T47D (cell line): ENCODE results near the gene NDC1.
A peak's percentile ranks its signal among the peaks of the same experiment; 100 is the strongest.
"Not testable (repeated sequence)": the region's sequence is repeated elsewhere in the genome, so short reads cannot be mapped to it uniquely, and the experiment has no call there.

Source experiments
- DNase-seq, 2 experiments: peaks; one replicate each; pipeline versions ENCODE4 v3.0.0 to v3.0.0-alpha.2; 2011 to 2012; ENCODE audit warnings: low read depth in 1 of 2, low spot score in 1 of 2
- JUND ChIP-seq: IDR thresholded peaks from 2 replicates; pipeline ENCODE4 v1.6.1; 2012; ENCODE audit warnings: low read depth
- in situ Hi-C: cut with HindIII; loops from 2 replicates; pipeline ENCODE4 v1.10.0; 2016; ENCODE audit warnings: low sequenced_read_pairs, low pct_unique_long_range_greater_than_20kb

Gene NDC1, protein sequence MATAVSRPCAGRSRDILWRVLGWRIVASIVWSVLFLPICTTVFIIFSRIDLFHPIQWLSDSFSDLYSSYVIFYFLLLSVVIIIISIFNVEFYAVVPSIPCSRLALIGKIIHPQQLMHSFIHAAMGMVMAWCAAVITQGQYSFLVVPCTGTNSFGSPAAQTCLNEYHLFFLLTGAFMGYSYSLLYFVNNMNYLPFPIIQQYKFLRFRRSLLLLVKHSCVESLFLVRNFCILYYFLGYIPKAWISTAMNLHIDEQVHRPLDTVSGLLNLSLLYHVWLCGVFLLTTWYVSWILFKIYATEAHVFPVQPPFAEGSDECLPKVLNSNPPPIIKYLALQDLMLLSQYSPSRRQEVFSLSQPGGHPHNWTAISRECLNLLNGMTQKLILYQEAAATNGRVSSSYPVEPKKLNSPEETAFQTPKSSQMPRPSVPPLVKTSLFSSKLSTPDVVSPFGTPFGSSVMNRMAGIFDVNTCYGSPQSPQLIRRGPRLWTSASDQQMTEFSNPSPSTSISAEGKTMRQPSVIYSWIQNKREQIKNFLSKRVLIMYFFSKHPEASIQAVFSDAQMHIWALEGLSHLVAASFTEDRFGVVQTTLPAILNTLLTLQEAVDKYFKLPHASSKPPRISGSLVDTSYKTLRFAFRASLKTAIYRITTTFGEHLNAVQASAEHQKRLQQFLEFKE

GRCh38 chr1:53837924-53838653 lies at the start of gene NDC1:
TSS of gene NDC1 (minus strand) at chr1:53838296. CDS start at chr1:53838261, 35 bp downstream.
- in situ Hi-C loops: no loop called here
- TF ChIP-seq JUND: no peak
- peak; percentile 60 to 96 for DNase-seq

DNA sequence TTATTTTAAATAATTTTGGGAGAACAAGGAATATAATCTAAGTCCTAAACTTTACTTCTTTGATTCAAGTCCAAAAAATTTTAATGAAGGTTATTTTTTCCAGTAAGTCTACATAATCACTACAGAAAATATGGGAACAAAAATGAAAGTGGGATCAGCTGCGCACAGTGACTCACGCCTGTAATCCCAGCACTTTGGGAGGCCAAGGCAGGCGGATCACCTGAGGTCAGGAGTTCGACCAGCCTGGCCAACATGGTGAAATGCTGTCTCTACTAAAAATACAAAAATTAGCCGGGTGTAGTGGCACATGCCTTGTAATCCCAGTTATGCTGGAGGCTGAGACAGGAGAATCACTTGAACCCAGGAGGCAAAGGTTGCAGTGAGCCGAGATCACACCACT lies 45.5 kb upstream of the NDC1 start:
- in situ Hi-C loops, DNase-seq: not testable (repeated sequence)

- in situ Hi-C loops, DNase-seq: not testable (repeated sequence)
Measured at GRCh38 chr1:53881853-53882252, 43.8 kb upstream of the NDC1 start.

DNA sequence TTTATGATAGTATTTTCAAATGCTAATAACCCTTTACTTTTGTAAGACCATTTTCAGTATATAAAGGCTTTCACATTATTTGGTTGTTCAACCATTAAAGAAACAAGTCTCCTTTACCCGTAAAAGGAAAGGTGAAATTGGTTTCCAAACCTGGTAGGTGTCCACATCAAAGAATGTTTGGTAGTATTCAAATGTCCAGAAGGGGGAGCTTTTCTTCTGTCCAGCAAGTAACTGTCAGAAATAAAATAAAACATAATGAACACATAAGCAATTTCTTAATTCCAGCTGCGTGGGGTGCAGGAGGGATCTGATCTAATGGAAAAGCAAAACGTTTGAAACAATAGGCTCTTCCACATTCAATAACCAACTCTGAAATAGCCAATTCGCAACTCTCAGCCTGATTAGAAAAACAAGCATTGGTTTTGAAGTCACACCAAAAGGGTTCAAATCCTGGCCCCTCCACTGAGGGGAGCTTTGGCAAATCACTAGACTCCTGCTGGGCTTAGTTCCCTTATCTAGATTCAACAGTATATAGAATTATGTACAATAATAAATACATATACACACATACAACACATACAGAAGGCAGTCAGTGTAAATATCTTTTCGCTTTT lies 40.5 kb upstream of the NDC1 start:
- peak; percentile 20 to 65 for DNase-seq
- TF ChIP-seq JUND: no peak
- in situ Hi-C loops: no loop called here

GRCh38 chr1:53875150-53875549 lies 37.1 kb upstream of the NDC1 start:
- in situ Hi-C loops: not testable (repeated sequence)

DNA sequence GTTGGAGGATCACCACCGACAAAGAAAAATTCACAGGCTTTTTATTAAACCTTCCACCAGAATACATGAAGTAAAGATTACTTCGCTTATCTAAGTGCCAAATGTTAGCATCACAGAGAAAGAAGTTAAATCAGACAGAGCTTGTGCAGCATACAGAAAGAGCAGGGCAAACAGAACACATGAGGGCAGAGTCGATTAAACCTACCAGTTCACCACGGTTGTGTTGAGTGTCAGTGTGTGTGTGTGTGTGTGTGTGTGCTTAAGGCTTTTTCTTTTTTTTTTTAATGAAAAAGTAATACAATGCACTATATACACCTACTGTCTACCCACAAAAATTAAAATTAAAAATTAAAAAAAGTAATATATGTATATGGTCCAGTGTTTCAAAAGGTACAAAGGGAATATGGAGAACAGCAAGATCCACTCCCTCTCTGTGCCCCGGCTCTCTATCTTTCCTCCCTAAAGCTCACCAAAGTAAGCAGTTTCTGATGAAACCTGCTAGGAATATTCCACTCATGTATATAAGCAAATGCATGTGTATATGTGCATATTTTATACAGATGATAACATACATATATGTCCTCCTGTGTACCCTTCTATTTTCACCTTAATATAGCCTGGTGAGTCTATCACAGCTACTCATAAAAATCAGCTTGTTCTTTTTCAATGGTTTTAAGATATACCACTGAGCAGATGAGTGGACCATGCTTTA lies 33.8 kb upstream of the NDC1 start:
- TF ChIP-seq JUND: no peak
- in situ Hi-C loops: no loop called here
- no peak for DNase-seq

More at GRCh38 chr1:53875150-53875549, 37.1 kb upstream of the NDC1 start:
- not testable (repeated sequence) for DNase-seq

- no peak for DNase-seq
- no peak for TF ChIP-seq JUND
- in situ Hi-C loops: no loop called here
Measured at GRCh38 chr1:53871221-53871620, 33.1 kb upstream of the NDC1 start.

DNA sequence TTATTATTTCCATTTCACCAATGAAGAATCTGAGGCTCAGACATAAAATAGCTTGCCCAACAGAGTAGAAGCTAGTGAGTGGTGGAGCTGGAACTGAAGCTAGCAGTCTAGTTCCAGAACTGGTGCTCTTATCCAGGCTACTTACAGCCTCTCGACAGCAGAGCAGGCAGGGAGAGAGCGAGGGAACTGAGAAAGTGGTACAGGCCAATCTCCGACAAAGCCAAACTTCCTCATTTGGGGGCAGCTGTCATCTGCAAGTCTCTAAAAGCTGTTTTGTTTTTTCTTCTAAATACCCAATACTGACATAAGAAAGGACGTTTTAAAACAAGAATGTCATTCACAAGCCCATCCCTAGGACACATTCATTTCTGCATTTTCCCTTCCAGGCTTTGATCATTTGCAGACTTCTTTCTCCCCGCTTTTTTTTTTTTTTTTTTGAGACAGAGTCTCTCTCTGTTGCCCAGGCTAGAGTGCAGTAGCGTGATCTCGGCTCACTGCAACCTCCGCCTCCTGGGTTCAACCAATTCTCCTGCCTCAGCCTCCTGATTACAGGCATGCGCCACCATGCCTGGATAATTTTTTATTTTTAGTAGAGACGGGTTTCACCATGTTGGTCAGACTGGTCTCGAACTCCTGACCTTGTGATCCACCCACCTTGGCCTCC lies 31.5 kb upstream of the NDC1 start:
- no peak for TF ChIP-seq JUND
- no peak for DNase-seq
- in situ Hi-C loops: no loop called here

DNA sequence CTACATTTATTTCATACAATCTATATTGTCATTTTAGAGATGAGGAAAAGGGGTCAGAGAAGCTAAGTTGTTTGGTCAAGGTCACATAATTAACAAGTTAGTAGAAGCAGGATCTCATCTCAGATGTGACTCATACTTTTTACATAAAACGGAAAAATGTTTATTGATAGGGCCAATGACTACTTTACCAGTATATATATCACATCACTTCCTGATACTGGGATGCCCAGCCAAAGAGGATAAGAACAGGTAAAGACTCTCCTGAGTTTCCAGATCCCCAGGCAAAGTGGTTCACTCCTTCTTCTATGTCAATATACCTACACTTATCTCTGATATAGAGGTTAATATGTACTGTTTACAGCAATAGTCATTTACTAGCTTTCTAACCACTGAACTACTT lies 30.5 kb upstream of the NDC1 start:
- TF ChIP-seq JUND: no peak
- DNase-seq: no peak
- in situ Hi-C loops: no loop called here

DNA sequence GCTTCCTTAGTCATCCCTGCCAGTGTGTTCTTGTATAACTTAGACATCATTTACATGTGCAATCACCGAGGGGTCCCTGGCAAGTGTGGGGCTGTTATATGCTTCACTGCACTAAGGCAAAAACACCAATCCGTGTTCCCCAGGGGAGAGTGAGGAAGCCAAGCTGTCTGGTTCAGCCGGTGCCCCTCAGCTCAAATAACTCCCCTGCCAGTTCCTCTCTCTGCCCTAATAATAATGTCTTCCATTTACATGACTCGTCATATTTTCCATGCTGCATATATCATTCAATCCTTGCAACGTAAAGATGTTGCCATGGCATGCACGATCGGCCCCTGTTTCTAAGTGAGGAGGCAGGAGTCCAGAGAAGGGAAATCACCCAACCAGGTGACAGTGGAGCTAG lies 24.4 kb upstream of the NDC1 start:
- in situ Hi-C loops: no loop called here
- TF ChIP-seq JUND: no peak
- no peak for DNase-seq

GRCh38 chr1:53860967-53861411 lies 22.9 kb upstream of the NDC1 start:
- in situ Hi-C loops: no loop called here
- TF ChIP-seq JUND: no peak
- peak; percentile 18 to 69 for DNase-seq
